GM19372 (cell line): ENCODE results near the gene GALNT4.
A peak's percentile ranks its signal among the peaks of the same experiment; 100 is the strongest.

Source experiments
- ATAC-seq: cut with Tn5 transposase; IDR thresholded peaks from one replicate; pipeline ENCODE4 v1.9.1; 2021; ENCODE audit warnings: mild to moderate bottlenecking, low read depth, moderate library complexity; ENCODE audit not compliant: unreplicated experiment

The GALNT4 gene

GRCh38 chr12:89524541-89525304 is at the start of gene GALNT4:
TSS of gene GALNT4 (minus strand) at chr12:89524796. CDS start at chr12:89524549, 247 bp downstream.
- peak; percentile 57 for ATAC-seq

GRCh38 chr12:89573051-89573810 is 48.6 kb upstream of the GALNT4 start:
- ATAC-seq, result no peak

- no peak for ATAC-seq
These were observed 47.0 kb upstream of the GALNT4 start for GRCh38 chr12:89571491-89572195.

GRCh38 chr12:89568484-89568883 is 43.9 kb upstream of the GALNT4 start:
- ATAC-seq, result no peak

GRCh38 chr12:89567691-89568239 is 43.2 kb upstream of the GALNT4 start:
- no peak for ATAC-seq

DNA sequence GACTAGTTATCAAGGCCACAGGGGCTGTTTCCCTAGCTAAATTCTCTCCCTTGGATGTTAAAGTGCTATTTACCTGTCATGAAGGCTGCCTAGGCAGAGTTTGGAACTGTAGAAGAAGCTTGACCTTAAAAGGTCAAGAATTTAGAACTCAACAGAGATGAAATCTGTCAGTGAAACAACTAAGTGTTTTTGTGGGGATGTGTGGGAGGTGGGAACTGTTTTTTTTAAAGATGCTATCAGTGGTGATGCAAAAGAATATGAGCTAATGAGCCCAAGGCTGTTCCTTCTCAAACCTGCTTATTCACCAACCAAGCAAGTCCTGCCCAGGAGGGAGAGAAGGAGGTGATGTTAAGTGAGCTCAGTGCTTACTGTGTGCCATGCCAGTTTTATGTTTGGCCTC is 42.0 kb upstream of the GALNT4 start:
- no peak for ATAC-seq

- no peak for ATAC-seq
These were observed 40.4 kb upstream of the GALNT4 start for GRCh38 chr12:89565002-89565401.

GRCh38 chr12:89559753-89560152 is 35.2 kb upstream of the GALNT4 start:
- no peak for ATAC-seq

GRCh38 chr12:89556976-89557375 is 32.4 kb upstream of the GALNT4 start:
- no peak for ATAC-seq

GRCh38 chr12:89552376-89552775 is 27.8 kb upstream of the GALNT4 start:
- ATAC-seq, result no peak

GRCh38 chr12:89551747-89552146 is 27.2 kb upstream of the GALNT4 start:
- no peak for ATAC-seq

- no peak for ATAC-seq
These were observed 22.5 kb upstream of the GALNT4 start for GRCh38 chr12:89547101-89547500.

DNA sequence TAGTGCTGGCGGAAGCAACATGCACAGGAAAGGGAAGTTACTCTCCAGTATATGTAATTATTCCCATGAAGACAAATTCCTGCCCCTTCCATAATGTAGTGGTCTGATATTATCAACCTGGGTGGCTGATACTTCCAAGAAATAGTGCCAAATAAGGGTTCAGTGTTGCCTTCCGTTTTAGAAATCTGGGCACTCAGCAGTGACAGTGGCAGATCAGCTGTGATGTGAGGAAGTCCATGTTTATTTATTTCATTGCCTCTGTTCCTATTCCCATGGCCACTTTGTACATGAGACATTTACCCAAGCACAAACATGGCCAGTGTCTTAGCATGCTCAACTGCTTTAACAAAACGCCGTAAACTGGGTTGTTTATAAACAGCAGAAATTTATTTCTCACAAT is 21.6 kb upstream of the GALNT4 start:
- no peak for ATAC-seq

DNA sequence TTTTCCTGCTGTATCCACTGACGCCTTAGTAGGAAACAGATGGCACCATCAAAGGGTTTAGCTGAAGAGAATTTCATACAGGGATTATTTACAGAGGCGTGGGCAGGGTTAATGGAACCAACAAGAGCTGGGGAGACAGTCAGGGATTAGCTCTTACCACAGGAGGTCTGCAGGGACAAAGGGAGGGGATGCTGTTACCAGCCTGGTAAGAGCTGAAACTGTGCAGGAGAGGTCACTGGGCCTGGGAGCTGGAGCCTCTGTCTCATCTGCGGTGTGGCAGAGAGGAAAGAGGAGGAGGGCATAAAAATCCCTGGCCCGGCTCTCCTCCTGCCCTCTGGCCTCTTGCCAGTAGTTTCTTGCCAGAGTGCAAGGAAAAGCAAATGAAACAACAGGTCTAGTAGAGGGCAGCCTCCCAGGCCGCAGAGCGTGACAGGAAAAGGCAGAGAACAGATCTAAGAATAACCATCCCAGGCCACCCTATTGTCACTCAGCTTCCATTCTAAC is 20.1 kb upstream of the GALNT4 start:
- ATAC-seq, result no peak

- no peak for ATAC-seq
These were observed 19.4 kb upstream of the GALNT4 start for GRCh38 chr12:89544022-89544421.

DNA sequence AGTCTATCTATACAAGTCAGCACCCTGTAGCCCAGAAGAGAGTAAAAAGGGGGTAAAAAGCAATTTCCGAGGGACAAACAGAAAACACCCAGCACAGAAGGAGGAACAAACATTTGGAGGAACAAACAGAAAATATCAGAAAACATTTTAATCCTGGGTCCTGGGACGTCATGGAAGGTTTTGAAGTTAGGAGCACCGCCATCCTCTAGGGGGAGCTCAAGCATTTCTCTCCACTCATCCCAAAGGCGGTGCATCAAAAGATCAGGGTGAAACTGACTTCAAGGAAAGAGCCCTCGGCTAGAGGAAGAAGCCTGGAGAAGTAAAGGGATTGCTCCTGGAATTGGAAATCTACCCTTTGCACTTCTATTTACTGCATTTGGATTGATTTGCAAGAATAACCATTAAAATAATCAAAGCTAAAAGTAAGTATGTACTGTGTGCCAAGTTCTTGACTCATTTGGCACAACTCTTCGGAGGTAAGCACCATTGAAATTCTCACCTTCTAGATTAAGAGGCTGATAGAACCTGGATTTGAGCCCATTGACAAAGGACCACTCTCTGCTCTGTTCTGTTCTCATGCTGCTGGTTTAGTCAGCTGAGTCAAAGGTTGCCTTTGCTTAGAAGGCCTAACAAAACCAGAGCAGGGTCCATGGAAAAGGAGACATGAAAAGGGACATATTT is 18.5 kb upstream of the GALNT4 start:
- peak; percentile 85 for ATAC-seq

DNA sequence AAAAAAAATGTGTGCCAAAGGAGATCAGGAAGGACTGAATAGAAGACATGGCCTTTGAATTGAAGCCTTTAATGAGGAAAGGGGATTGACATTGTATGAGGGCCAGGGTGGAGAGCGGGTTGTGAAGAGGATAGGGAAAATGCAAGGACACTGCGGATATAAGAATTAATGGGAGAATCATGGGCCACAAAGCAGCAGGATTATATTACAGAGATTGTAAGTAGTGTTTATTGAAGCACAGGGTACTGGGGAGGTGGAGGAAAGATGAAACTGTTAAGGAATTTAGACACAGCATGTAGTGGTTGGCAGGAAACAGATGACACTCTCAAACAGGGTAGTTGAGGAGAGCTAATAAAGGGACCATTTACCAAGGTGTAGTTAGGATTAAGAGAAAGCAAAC is 17.6 kb upstream of the GALNT4 start:
- no peak for ATAC-seq

GRCh38 chr12:89540586-89540985 is 16.0 kb upstream of the GALNT4 start:
- no peak for ATAC-seq

GRCh38 chr12:89539426-89540223 is 15.0 kb upstream of the GALNT4 start:
- ATAC-seq, result no peak
